ENCODE measurements around the gene EIF4EBP2. TPM values are rescaled to one million over a fixed set of nuclear protein-coding genes. Genes with fewer than 3 reads are reported as not detected.

The EIF4EBP2 gene
- total and polyA plus RNA-seq, 2 experiments from 2014 or later: 36.8 to 39.1 TPM

DNA sequence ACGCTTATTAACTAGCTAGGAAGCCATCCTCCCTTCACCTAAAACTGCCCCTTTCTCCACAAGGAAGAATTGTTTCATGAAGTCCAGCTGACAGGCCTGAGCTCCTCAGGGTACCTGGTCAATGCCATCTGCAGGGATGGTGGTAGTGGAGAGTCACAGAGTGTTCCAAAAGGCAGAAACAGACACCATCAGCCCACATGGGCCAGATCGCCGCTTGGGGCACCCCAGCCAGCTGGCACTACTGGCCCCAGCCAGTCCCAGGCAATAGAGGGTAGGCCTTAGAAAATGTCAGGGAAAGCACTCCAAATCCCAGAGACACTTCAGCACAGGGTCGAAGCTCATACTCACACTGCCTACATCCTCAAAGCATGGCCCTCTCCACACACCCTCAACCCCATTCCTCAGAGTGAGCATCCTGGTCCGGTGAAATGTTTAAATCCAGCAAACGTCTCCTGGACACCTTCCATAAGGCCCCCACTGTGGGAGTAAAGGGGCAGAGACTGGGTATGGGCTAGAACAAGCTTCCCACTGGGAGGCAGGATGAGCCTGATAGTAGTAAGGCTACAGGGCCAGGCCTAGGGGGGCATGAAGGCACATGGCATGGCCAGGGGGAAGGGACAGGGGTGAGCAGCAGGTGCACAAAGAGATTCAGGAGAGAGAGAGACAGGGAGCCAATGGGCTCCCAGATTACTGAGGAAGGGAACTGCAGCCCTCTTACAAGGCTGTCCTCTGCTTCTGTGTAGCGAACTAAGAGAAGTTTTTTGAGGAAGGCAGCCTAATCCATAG, 23.4 kb upstream of the EIF4EBP2 start:
- no peak overlapping the region for H3K4me3 ChIP-seq
- peak overlapping the region; percentile 88 for H3K27ac ChIP-seq
- DNase-seq (ENCODE audit: low read depth in 1 of 2, low spot score in 1 of 2): no peak
- no peaks in the 10 kb centered on the region for H3K9me3 ChIP-seq (ENCODE audit: low read depth)
- peaks cover 30% of the 10 kb centered on the region for H3K4me1 ChIP-seq (ENCODE audit: low read depth)
- no peaks in the 10 kb centered on the region for H3K27me3 ChIP-seq
- TF ChIP-seq, protein P1, sequence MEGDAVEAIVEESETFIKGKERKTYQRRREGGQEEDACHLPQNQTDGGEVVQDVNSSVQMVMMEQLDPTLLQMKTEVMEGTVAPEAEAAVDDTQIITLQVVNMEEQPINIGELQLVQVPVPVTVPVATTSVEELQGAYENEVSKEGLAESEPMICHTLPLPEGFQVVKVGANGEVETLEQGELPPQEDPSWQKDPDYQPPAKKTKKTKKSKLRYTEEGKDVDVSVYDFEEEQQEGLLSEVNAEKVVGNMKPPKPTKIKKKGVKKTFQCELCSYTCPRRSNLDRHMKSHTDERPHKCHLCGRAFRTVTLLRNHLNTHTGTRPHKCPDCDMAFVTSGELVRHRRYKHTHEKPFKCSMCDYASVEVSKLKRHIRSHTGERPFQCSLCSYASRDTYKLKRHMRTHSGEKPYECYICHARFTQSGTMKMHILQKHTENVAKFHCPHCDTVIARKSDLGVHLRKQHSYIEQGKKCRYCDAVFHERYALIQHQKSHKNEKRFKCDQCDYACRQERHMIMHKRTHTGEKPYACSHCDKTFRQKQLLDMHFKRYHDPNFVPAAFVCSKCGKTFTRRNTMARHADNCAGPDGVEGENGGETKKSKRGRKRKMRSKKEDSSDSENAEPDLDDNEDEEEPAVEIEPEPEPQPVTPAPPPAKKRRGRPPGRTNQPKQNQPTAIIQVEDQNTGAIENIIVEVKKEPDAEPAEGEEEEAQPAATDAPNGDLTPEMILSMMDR (IDR thresholded peaks at IDR 0.05; ENCODE audit: low read depth, low read length): no peak
- no peaks in the 10 kb centered on the region for H3K36me3 ChIP-seq

DNA sequence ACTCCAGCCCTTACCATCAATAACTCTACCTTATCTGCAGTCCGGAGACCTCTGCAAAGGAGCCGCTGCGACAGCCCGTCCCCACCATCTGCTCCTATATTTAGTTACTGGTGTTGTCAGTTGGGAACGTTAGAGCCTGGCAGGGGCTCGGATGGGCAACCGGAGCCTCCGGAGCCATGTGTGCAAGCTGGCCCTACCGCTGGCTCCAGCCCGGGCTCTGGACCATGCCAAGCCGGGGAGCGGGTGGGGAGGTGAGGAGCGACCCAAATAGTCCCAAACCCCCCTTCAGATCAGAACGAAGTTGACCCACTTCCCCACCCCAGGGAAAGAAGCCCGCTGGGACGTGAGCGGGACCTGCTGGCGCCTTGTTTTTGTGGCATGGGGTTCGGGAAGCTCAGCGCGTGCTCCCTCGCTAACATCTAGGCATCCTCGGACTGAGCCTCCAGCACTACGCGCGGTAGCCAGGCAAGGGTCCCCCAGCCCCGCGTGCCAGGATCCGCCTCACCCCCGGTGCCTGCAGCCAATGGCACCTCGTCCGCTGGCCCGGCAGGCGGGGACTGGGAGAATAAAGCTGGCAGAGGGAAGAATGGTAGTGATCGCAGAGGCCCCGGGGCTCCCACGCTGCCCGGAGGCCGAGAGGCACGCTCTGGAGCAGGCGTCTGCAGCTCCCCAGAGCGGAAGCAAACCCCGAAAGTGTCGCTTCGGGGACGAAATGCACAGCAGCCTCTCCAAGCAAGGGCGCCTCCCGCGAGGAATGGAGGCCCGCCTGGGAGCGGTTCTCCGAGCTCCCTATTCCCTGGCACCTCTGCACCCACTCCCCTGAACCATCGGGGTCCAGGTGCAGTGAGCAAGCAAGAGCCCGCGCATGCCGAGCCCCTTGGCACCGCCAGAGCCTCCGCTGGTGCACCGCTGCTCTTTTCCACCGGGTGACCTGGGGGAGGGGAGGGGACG, 22.2 kb upstream of the EIF4EBP2 start:
- peak overlapping the region; percentile 74 for H3K4me3 ChIP-seq
- no peaks in the 10 kb centered on the region for H3K36me3 ChIP-seq
- peaks cover 21% of the 10 kb centered on the region for H3K4me1 ChIP-seq (ENCODE audit: low read depth)
- no peaks in the 10 kb centered on the region for H3K9me3 ChIP-seq (ENCODE audit: low read depth)
- H3K27ac ChIP-seq: peak overlapping the region; percentile 88
- peak; percentile 44 to 80 for DNase-seq (ENCODE audit: low read depth in 1 of 2, low spot score in 1 of 2)
- no peaks in the 10 kb centered on the region for H3K27me3 ChIP-seq
- TF ChIP-seq, protein P1 (IDR thresholded peaks at IDR 0.05; ENCODE audit: low read depth, low read length): no peak

DNA sequence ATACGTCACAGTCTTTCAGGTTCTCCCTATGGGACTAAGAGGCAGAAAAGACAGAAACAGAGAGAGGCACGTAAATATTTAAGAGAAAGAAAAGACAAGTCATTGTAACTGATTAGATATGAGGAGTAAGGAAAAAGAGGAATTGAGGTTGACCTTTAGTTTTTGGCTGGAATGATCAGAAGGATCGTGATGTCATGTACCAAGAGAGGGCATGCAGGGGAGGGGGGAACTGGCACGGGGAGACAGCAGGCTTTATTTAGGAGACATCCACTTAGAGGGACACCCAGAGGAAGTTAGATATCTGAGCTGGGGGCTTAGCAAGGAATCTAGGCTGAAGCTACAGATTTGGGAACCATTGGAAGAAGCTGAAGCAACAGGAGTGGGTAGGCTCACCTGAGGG, 12.3 kb upstream of the EIF4EBP2 start:
- DNase-seq (ENCODE audit: low read depth in 1 of 2, low spot score in 1 of 2): no peak
- Histone ChIP-seq H3K4me3 (no peak overlapping the region), H3K4me1 (ENCODE audit: low read depth) (peaks cover 8% of the 10 kb centered on the region), H3K9me3 (ENCODE audit: low read depth) (no peaks in the 10 kb centered on the region), H3K27ac (no peak overlapping the region), H3K36me3 (no peaks in the 10 kb centered on the region), H3K27me3 (no peaks in the 10 kb centered on the region)
- TF ChIP-seq, protein P1 (IDR thresholded peaks at IDR 0.05; ENCODE audit: low read depth, low read length): no peak

DNA sequence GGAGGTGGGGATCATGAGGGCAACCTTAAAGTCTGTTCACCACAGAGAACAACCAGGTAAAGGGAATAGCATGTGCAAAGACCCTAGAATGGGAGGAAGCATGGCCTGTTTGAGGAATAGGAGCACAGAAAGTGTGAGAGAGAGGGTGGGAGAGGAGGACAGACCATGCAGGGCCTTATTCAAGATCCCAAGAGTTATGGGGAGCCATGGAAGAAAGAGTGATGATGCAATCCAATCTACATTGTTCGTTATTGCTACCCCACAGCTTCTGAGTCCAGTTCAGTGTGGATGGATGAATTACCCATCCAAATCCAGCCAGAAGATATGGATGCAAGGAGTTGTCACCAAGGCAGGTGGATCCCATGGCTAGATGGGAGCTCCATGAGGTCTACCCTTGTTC, 7.8 kb upstream of the EIF4EBP2 start:
- Histone ChIP-seq H3K36me3 (no peaks in the 10 kb centered on the region), H3K9me3 (ENCODE audit: low read depth) (no peaks in the 10 kb centered on the region), H3K4me3 (no peak overlapping the region), H3K4me1 (ENCODE audit: low read depth) (peaks cover 8% of the 10 kb centered on the region), H3K27me3 (no peaks in the 10 kb centered on the region), H3K27ac (no peak overlapping the region)
- TF ChIP-seq, protein P1 (IDR thresholded peaks at IDR 0.05; ENCODE audit: low read depth, low read length): no peak
- no peak for DNase-seq (ENCODE audit: low read depth in 1 of 2, low spot score in 1 of 2)

DNA sequence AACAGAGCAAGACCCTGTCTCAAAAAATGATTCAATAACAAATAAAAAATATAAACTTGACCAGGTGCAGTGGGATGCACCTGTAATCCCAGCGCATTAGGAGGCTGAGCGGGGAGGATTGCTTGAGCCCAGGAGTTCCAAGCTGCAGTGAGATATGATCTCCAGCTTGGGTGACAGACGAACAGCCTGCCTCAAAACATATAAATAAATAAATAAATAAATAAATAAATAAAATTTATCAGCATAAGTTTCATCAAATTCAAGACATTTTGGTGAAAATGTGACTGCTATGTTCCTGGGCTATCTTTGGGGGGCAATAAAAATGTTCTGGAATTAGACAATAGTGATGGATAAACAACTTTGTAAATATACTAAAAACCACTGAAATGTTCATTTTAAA, 4.8 kb upstream of the EIF4EBP2 start:
- DNase-seq (ENCODE audit: low read depth in 1 of 2, low spot score in 1 of 2): no peak
- TF ChIP-seq, protein P1 (IDR thresholded peaks at IDR 0.05; ENCODE audit: low read depth, low read length): no peak
- H3K4me1 ChIP-seq (ENCODE audit: low read depth): no peaks in the 10 kb centered on the region
- no peaks in the 10 kb centered on the region for H3K9me3 ChIP-seq (ENCODE audit: low read depth)
- no peak overlapping the region for H3K4me3 ChIP-seq
- no peaks in the 10 kb centered on the region for H3K36me3 ChIP-seq
- H3K27me3 ChIP-seq: no peaks in the 10 kb centered on the region
- no peak overlapping the region for H3K27ac ChIP-seq

Measured in cardiac muscle cell (in vitro differentiated cells and primary cell).